ACC112 (cell line): ENCODE data around the gene KATNIP.
A peak's percentile ranks its signal among the peaks of the same experiment; 100 is the strongest.

Experiments
- H2AFZ ChIP-seq: fragments of 200-600 bp; sonication (generic); one replicate; pipeline ENCODE4 v1.6.0; 2017; ENCODE audit warnings: antibody characterized with exemption, low read length; ENCODE audit not compliant: unreplicated experiment
- H3K27ac ChIP-seq: fragments of 200-600 bp; sonication (generic); 2 replicates; pipeline ENCODE4 v1.5.1; 2014; ENCODE audit warnings: low read depth, mild to moderate bottlenecking, antibody characterized with exemption, low read length, moderate library complexity
- H3K27me3 ChIP-seq: fragments of 200-600 bp; sonication (generic); 2 replicates; pipeline ENCODE4 v1.6.1; 2014; ENCODE audit warnings: mild to moderate bottlenecking, antibody characterized with exemption, low read length, moderate library complexity, mixed read lengths; ENCODE audit not compliant: insufficient read depth
- H3K36me3 ChIP-seq: fragments of 200-600 bp; sonication (generic); 2 replicates; pipeline ENCODE4 v1.6.1; 2016; ENCODE audit warnings: mild to moderate bottlenecking, antibody characterized with exemption, low read length, moderate library complexity, mixed read lengths; ENCODE audit not compliant: insufficient read depth
- H3K4me1 ChIP-seq: fragments of 200-600 bp; sonication (generic); one replicate; pipeline ENCODE4 v1.6.1; 2016; ENCODE audit warnings: low read length, mixed read lengths; ENCODE audit not compliant: insufficient read depth, unreplicated experiment, control insufficient read depth
- H3K4me3 ChIP-seq: fragments of 200-600 bp; sonication (generic); 2 replicates; pipeline ENCODE4 v1.5.1; 2014; ENCODE audit warnings: mild to moderate bottlenecking, low read depth, low read length
- H3K79me2 ChIP-seq: fragments of 200-600 bp; sonication (generic); one replicate; pipeline ENCODE4 v1.6.0; 2016; ENCODE audit warnings: low read length; ENCODE audit not compliant: control insufficient read depth, unreplicated experiment, insufficient read depth

Gene KATNIP

GRCh38 chr16:27549746-27550581 lies at the start of gene KATNIP, which contains the start of gene GTF3C1:
KATNIP (plus strand) TSS chr16:27550144; CDS start chr16:27550171, 27 bp downstream.
GTF3C1 (minus strand) TSS chr16:27549913; CDS start chr16:27549890, 23 bp downstream.
- Histone ChIP-seq H3K27ac (peak within 1 kb of the TSS; percentile 80), H3K36me3 (no peaks in the 10 kb centered on the region), H2AFZ (peak within 1 kb of the TSS; percentile 95), H3K27me3 (no peaks in the 10 kb centered on the region), H3K4me1 (peaks cover 25% of the 10 kb centered on the region), H3K79me2 (peaks cover 51% of the 10 kb centered on the region), H3K4me3 (peak within 1 kb of the TSS; percentile 99)

DNA sequence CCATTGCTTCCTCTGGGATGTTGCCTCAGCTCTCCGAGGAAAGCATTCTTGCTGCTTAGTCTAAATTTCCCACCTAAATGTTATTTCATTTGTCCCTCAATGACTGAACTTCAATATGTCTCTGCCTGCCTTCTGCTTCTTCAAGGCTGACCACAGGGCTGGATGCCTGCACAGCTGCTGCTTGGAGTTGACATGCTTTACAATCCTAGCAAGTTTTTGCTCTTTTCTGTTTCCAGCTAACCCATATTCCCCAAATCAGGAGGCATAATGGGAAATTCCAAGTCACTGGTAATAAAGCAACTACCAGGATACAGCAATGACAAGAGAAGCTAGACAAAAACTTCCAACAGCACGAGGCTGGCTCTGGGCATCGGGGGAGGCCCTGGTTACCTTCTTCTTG lies 49.1 kb upstream of the KATNIP start:
- H3K27ac ChIP-seq, result no peak overlapping the region
- H2AFZ ChIP-seq, result no peak overlapping the region
- no peaks in the 10 kb centered on the region for H3K4me1 ChIP-seq
- no peaks in the 10 kb centered on the region for H3K27me3 ChIP-seq
- H3K79me2 ChIP-seq, result no peaks in the 10 kb centered on the region
- peaks cover 28% of the 10 kb centered on the region for H3K36me3 ChIP-seq
- no peak overlapping the region for H3K4me3 ChIP-seq

- peaks cover 25% of the 10 kb centered on the region for H3K36me3 ChIP-seq
- H3K27ac ChIP-seq, result no peak overlapping the region
- no peaks in the 10 kb centered on the region for H3K79me2 ChIP-seq
- no peak overlapping the region for H3K4me3 ChIP-seq
- no peak overlapping the region for H2AFZ ChIP-seq
- no peaks in the 10 kb centered on the region for H3K27me3 ChIP-seq
- H3K4me1 ChIP-seq, result no peaks in the 10 kb centered on the region
Measured at GRCh38 chr16:27503662-27504061, 46.3 kb upstream of the KATNIP start.

DNA sequence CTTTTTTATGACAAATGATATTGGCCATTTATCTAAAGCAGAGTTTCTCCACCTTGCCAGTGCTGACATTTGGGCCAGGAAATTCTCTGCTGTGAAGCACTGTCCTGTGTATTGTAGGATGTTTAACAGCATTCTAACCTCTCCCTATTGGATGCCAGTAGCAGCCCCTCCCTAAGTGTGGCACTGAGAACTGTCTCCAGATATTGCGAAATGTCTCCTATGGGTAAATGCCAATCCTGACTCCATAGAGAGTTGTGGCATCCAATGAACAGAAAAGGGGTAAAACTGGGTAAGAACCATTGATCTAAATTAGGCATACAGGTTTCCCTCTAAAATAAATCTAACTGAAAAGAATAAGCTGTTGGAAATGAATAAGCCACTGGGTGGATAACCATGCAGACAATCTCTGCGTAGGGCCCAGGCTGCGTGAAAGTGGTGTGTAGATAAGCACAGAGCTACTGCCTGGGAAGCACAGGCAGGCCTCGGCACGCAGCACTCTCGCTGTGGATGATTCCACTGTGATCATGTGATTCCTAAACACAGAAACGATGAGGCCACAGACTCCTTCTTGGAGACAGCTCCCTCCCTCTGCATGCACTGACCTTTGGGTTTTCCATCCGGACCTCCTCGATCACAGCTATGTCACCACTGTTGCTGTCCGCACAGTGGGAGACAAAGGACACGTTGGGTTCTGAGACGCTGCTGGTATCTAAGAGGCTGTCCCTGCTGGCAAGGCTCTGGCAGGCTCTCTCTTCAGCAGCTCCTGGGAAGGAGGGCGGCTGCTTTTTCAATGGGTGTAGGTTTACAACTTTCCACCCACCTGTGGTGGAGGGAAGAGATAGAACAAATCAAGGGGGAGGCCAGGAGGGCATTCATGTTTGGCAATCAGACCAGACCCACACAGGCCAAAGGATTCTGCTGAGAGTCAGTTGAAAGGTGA lies 44.4 kb upstream of the KATNIP start:
- H3K4me3 ChIP-seq, result no peak overlapping the region
- no peaks in the 10 kb centered on the region for H3K27me3 ChIP-seq
- no peak overlapping the region for H2AFZ ChIP-seq
- H3K4me1 ChIP-seq, result no peaks in the 10 kb centered on the region
- H3K27ac ChIP-seq, result no peak overlapping the region
- no peaks in the 10 kb centered on the region for H3K79me2 ChIP-seq
- H3K36me3 ChIP-seq, result peaks cover 16% of the 10 kb centered on the region

GRCh38 chr16:27506771-27507170 lies 43.2 kb upstream of the KATNIP start:
- peaks cover 10% of the 10 kb centered on the region; the same call in 1 of the 2 replicates for H3K36me3 ChIP-seq
- no peak overlapping the region for H3K4me3 ChIP-seq

DNA sequence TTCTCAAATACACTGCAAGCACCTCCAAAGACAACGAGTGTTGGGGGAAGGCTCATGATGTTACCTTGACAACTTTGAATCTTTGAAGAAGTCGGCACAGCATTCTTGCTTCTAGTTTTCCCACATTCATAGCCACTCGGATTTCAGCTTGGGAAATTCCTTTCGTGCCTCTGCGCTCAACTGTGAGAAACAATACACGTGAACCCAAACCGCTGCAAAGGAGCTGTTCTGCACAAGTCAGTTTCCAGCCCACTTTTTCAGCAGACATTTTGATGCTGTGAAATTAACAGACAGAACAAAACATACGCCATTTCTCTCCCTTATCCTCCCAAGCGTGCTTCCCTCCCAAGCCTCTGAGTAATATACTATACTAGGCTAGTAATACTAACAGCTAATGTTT lies 41.5 kb upstream of the KATNIP start:
- Histone ChIP-seq H3K79me2 (no peaks in the 10 kb centered on the region), H3K4me3 (no peak overlapping the region), H2AFZ (no peak overlapping the region), H3K27me3 (no peaks in the 10 kb centered on the region), H3K4me1 (no peaks in the 10 kb centered on the region), H3K27ac (no peak overlapping the region), H3K36me3 (peaks cover 10% of the 10 kb centered on the region; the same call in 1 of the 2 replicates)

More at GRCh38 chr16:27506771-27507170, 43.2 kb upstream of the KATNIP start:
- Histone ChIP-seq H3K4me1 (no peaks in the 10 kb centered on the region), H3K27ac (no peak overlapping the region), H3K79me2 (no peaks in the 10 kb centered on the region), H3K27me3 (no peaks in the 10 kb centered on the region), H2AFZ (no peak overlapping the region)

GRCh38 chr16:27511657-27512448 lies 38.1 kb upstream of the KATNIP start:
- Histone ChIP-seq H3K27ac (no peak overlapping the region), H3K79me2 (no peaks in the 10 kb centered on the region), H3K36me3 (no peaks in the 10 kb centered on the region), H3K4me3 (no peak overlapping the region), H3K27me3 (no peaks in the 10 kb centered on the region), H2AFZ (no peak overlapping the region), H3K4me1 (no peaks in the 10 kb centered on the region)

- Histone ChIP-seq H3K4me1 (no peaks in the 10 kb centered on the region), H2AFZ (no peak overlapping the region), H3K27ac (no peak overlapping the region), H3K27me3 (no peaks in the 10 kb centered on the region), H3K36me3 (peaks cover 9% of the 10 kb centered on the region; the same call in 1 of the 2 replicates), H3K79me2 (no peaks in the 10 kb centered on the region), H3K4me3 (no peak overlapping the region)
Measured at GRCh38 chr16:27514806-27515205, 35.1 kb upstream of the KATNIP start.

DNA sequence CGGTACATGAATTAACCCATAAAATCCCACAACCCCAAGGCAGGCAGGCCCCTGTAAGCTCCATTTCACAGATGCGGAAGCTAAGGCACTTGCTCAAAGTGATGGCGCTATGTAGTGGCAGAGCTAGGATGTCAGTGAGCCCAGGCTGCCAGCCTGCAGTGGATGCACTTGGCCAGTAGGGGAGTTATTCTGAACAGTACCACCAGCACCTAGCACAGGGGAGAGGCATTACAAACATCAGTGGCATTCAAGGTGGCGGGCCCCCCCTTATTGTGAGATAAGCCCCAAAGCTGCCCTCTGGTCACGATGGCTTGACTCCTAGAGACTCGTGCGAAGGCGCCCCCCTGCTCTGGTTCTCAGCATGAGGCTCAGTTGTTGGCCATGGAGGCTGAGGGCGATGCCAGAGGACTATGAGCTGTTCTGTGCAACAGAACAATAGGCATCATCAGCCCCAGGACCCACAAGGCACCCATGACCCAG lies 34.0 kb upstream of the KATNIP start:
- Histone ChIP-seq H3K4me1 (no peaks in the 10 kb centered on the region), H3K27me3 (no peaks in the 10 kb centered on the region), H2AFZ (no peak overlapping the region), H3K36me3 (peaks cover 9% of the 10 kb centered on the region; the same call in 1 of the 2 replicates), H3K4me3 (no peak overlapping the region), H3K79me2 (no peaks in the 10 kb centered on the region), H3K27ac (no peak overlapping the region)

DNA sequence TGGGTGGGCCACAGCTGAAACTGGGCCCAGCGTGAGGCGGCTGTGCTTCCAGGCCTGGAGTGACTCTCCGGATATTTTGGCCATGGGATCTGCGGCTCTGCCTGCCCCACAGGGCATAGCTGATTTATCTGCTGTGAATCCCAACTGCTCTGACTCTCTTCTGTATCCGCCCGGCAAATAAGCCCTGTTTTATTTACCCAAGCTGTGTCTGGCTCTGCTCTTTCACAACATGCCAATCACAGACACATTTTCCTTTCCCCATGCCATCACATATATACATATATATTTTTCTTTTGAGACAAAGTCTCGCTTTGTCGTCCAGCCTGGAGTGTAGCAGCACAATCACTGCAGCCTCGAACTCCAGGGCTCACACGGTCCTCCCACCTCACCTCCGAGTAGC lies 33.6 kb upstream of the KATNIP start:
- no peaks in the 10 kb centered on the region for H3K79me2 ChIP-seq
- no peak overlapping the region for H3K4me3 ChIP-seq
- H2AFZ ChIP-seq, result no peak overlapping the region
- no peak overlapping the region for H3K27ac ChIP-seq
- H3K36me3 ChIP-seq, result peaks cover 9% of the 10 kb centered on the region; the same call in 1 of the 2 replicates
- H3K4me1 ChIP-seq, result no peaks in the 10 kb centered on the region
- H3K27me3 ChIP-seq, result no peaks in the 10 kb centered on the region
